ENCODE data around the gene SSBP3. TPM values are rescaled to one million over a fixed set of nuclear protein-coding genes. Genes with fewer than 3 reads are reported as not detected.

Gene SSBP3
- total and polyA plus RNA-seq, 9 of the 15 experiments (the other 6 are each of a cell fraction or from before 2014, with no cell fraction given): 8.7 to 108 (median 33.8) TPM

DNA sequence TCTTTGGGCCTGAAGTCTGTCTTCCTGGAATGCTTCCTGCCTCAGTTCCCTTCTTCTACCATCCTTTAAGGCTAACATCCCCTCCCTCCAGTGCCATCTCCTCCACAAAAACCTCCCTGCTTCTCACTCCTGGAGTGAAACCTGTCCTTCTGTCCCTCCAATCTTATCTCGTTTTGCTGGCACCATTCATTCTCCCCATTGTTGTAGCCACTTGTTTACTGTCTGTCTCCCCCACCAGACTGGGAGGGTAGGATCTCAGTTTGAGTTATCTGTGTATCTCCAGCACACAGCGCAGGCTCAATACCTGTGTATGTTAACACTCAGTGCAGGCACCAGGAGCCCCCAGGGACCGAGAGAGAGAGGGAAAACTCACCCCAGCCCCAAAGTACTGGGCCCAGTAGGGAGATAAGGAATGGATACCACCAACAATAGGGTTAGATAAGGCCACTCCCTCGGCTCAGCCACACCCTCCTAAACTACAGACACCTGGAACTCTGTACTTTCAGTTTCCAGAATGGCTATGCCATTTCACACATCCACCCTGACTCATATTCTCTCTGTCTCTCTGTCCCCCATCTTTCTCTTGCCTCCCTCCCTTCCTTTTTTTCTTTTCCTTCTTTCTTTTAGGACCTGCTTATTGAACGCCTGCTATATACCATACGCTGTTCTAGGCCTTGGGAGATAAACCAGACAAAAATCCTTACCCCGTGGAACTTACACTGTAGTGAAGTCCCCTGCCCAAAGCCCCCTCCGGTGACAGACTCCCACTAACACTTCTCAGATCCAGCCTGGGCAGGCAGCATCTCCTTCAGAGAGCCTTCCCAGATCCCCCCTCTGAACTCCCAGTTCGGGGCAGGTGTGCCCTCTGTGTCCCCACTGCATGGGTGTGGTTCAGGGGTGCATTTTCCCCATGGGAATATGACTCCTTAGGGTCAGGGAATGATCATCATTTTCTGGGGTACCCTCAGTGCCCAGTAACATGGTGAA, 3.3 kb upstream of the SSBP3 start (continued):
- TF ChIP-seq MAFK (IDR thresholded peaks at IDR 0.05; ENCODE audit: low read length) (no peak), ZNF134 (CRISPR knock-in tag; conservative IDR thresholded peaks at IDR 0.05) (no peak), ZNF121 (CRISPR knock-in tag; conservative IDR thresholded peaks at IDR 0.05) (no peak), HMG20B (CRISPR knock-in tag; IDR thresholded peaks at IDR 0.05) (no peak), CBX1 (IDR thresholded peaks at IDR 0.05; ENCODE audit: low read depth) (no peak), MTA3 (IDR thresholded peaks at IDR 0.05; ENCODE audit: borderline replicate concordance) (peak; percentile 71; the same call in 1 of the 2 replicates)
- TF ChIP-seq, protein P1, sequence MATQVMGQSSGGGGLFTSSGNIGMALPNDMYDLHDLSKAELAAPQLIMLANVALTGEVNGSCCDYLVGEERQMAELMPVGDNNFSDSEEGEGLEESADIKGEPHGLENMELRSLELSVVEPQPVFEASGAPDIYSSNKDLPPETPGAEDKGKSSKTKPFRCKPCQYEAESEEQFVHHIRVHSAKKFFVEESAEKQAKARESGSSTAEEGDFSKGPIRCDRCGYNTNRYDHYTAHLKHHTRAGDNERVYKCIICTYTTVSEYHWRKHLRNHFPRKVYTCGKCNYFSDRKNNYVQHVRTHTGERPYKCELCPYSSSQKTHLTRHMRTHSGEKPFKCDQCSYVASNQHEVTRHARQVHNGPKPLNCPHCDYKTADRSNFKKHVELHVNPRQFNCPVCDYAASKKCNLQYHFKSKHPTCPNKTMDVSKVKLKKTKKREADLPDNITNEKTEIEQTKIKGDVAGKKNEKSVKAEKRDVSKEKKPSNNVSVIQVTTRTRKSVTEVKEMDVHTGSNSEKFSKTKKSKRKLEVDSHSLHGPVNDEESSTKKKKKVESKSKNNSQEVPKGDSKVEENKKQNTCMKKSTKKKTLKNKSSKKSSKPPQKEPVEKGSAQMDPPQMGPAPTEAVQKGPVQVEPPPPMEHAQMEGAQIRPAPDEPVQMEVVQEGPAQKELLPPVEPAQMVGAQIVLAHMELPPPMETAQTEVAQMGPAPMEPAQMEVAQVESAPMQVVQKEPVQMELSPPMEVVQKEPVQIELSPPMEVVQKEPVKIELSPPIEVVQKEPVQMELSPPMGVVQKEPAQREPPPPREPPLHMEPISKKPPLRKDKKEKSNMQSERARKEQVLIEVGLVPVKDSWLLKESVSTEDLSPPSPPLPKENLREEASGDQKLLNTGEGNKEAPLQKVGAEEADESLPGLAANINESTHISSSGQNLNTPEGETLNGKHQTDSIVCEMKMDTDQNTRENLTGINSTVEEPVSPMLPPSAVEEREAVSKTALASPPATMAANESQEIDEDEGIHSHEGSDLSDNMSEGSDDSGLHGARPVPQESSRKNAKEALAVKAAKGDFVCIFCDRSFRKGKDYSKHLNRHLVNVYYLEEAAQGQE (IDR thresholded peaks at IDR 0.05; ENCODE audit: borderline replicate concordance): peak; percentile 22; the same call in 1 of the 2 replicates
- TF ChIP-seq, protein P1 (CRISPR knock-in tag; IDR thresholded peaks at IDR 0.05; ENCODE audit: low read depth): no peak
- TF ChIP-seq, protein P2, sequence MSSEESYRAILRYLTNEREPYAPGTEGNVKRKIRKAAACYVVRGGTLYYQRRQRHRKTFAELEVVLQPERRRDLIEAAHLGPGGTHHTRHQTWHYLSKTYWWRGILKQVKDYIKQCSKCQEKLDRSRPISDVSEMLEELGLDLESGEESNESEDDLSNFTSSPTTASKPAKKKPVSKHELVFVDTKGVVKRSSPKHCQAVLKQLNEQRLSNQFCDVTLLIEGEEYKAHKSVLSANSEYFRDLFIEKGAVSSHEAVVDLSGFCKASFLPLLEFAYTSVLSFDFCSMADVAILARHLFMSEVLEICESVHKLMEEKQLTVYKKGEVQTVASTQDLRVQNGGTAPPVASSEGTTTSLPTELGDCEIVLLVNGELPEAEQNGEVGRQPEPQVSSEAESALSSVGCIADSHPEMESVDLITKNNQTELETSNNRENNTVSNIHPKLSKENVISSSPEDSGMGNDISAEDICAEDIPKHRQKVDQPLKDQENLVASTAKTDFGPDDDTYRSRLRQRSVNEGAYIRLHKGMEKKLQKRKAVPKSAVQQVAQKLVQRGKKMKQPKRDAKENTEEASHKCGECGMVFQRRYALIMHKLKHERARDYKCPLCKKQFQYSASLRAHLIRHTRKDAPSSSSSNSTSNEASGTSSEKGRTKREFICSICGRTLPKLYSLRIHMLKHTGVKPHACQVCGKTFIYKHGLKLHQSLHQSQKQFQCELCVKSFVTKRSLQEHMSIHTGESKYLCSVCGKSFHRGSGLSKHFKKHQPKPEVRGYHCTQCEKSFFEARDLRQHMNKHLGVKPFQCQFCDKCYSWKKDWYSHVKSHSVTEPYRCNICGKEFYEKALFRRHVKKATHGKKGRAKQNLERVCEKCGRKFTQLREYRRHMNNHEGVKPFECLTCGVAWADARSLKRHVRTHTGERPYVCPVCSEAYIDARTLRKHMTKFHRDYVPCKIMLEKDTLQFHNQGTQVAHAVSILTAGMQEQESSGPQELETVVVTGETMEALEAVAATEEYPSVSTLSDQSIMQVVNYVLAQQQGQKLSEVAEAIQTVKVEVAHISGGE (CRISPR knock-in tag; IDR thresholded peaks at IDR 0.05): no peak
- TF ChIP-seq, protein P3, sequence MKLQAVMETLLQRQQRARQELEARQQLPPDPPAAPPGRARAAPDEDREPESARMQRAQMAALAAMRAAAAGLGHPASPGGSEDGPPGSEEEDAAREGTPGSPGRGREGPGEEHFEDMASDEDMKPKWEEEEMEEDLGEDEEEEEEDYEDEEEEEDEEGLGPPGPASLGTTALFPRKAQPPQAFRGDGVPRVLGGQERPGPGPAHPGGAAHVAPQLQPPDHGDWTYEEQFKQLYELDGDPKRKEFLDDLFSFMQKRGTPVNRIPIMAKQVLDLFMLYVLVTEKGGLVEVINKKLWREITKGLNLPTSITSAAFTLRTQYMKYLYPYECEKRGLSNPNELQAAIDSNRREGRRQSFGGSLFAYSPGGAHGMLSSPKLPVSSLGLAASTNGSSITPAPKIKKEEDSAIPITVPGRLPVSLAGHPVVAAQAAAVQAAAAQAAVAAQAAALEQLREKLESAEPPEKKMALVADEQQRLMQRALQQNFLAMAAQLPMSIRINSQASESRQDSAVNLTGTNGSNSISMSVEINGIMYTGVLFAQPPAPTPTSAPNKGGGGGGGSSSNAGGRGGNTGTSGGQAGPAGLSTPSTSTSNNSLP (IDR thresholded peaks at IDR 0.05; ENCODE audit: borderline replicate concordance, low read depth, low read length): no peak
